ENCODE data around the gene GLRX. TPM values are rescaled to one million over a fixed set of nuclear protein-coding genes. Genes with fewer than 3 reads are reported as not detected.
"Not testable (repeated sequence)": the region's sequence is repeated elsewhere in the genome, so short reads cannot be mapped to it uniquely, and the experiment has no call there.

GLRX gene
- total RNA-seq, 1 donor from 2014 or later = 3.2 TPM

- ATAC-seq = no peak
These were observed 4.7 kb upstream of the GLRX start for GRCh38 chr5:95826949-95827891.

- ATAC-seq = no peak
These were observed 3.0 kb upstream of the GLRX start for GRCh38 chr5:95825495-95825894.

- ATAC-seq = no peak
These were observed 2.2 kb upstream of the GLRX start for GRCh38 chr5:95824747-95825146.

GRCh38 chr5:95823738-95824609 lies 1.4 kb upstream of the GLRX start:
- ATAC-seq = peak; percentile 29

- ATAC-seq = no peak
These were observed 752 bp upstream of the GLRX start for GRCh38 chr5:95823218-95823737.

- peak; percentile 52 for ATAC-seq
These were observed 434 bp downstream of the GLRX start for GRCh38 chr5:95822043-95822541.

GRCh38 chr5:95821110-95822021 lies 1.2 kb downstream of the GLRX start:
- no peak for ATAC-seq

GRCh38 chr5:95818181-95819147 lies 4.1 kb downstream of the GLRX start:
- peak; percentile 16 for ATAC-seq

- no peak for ATAC-seq
These were observed 5.1 kb downstream of the GLRX start for GRCh38 chr5:95817430-95817829.

- no peak for ATAC-seq
These were observed 5.8 kb downstream of the GLRX start for GRCh38 chr5:95816776-95817175.

GRCh38 chr5:95816341-95816740 lies 6.2 kb downstream of the GLRX start:
- no peak for ATAC-seq

GRCh38 chr5:95815155-95815729 lies 7.3 kb downstream of the GLRX start:
- ATAC-seq = no peak

- not testable (repeated sequence) for ATAC-seq
These were observed 9.5 kb downstream of the GLRX start for GRCh38 chr5:95813035-95813434.

- no peak for ATAC-seq
These were observed 10.5 kb downstream of the GLRX start for GRCh38 chr5:95812074-95812471.

- ATAC-seq = not testable (repeated sequence)
These were observed 11.0 kb downstream of the GLRX start for GRCh38 chr5:95811461-95812073.

GRCh38 chr5:95811126-95811423 lies 11.5 kb downstream of the GLRX start:
- ATAC-seq = not testable (repeated sequence)

GRCh38 chr5:95810305-95811125 lies 12.0 kb downstream of the GLRX start:
- no peak for ATAC-seq

GRCh38 chr5:95809414-95809960 lies 13.0 kb downstream of the GLRX start:
- no peak for ATAC-seq

Measured in esophagus mucosa (tissue), 1 donor.